Suppressor macrophage treated with lipopolysaccharide for 1 hour (primary cell): Measurements from ENCODE around the gene PHF2.

Experiments used
- DNase-seq, 3 donors: peaks; one replicate each; pipeline ENCODE4 v3.0.0-alpha.2; 2020 to 2022

The PHF2 gene

DNA sequence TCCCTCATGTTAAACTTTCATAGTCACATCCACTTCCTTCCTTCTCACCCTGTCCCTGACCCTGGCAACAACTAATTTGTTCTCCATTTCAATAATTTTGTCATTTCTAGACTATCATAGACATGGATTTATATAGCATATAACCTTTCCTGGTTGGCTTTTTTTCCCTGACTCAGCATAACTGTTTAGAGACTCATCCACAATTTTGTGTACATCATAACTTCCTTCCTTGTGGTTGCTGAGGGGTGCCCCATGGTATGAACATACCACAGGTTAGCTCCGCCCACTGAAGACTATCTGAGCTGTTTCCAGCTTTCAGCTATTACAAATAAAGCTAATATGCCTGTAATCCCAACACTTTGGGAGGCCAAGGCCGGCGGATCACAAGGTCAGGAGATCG is 137.3 kb downstream of the PHF2 start:
- DNase-seq, result no peak

DNA sequence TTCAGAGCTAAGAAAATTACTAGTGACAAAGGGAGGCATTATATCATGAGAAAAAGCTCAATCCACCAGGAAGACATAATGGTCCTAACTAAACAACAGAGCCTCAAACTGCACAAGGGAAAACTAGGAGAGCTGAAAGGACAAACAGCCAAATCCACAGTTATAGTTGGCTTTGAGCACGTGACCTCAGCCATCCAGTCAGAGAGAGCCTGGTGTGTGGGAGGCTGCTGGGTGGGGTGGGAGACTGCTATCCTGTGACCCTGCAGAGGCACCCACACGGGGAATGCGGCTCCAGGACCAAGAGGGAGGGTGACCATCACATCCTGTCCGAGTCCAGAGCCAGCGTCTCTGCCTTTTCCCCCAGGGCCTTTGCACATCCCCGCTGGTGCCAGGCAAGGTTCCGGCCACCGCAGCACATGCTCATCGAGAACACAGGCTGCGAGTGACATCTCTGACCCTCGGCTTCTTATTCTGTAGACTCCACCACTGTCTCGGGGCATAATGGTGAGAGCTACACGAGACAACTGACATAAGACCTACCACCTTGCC is 145.1 kb downstream of the PHF2 start:
- DNase-seq, result peak in 1 of 3 donors; percentile 11

DNA sequence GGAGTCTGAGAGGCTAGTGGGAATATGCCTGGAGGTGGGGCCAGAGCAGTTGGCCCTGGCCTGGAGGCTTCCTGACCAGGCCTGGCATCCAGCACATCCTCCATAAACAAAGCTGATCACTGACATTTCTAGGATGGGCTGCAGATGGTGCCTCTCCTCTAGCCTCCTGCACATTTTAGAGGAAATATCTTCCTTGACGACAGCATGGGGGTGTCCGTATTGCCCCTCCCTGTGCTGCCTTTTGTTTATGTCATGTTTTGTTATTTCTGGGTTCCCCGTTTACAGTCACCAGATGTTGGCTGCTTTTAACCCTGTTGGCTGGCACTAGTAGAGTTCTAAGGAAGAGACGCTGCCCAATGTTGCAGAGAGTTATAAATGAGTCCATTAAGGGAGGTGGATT is 148.5 kb downstream of the PHF2 start:
- peak in 1 of 3 donors; percentile 5 for DNase-seq

DNA sequence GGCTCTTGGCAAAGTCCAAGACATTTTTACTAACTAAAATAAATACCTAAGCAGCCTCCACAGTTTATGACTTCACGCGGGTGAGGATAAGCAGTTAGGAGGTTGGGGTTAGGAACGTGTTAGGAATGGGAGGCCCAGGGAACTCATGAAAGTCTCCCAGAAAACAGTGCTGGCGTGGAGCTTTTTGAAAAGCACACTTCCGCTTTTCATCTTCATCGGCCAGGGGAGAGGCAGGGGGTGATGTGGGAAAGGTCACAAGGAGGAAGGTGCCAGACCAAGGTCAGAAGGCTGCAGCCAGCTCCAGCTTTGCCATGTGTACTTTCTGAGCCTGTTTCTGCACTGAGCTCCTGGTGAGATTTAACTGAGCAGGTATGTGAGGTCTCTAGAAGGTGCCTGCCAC is 149.0 kb downstream of the PHF2 start:
- no peak for DNase-seq

DNA sequence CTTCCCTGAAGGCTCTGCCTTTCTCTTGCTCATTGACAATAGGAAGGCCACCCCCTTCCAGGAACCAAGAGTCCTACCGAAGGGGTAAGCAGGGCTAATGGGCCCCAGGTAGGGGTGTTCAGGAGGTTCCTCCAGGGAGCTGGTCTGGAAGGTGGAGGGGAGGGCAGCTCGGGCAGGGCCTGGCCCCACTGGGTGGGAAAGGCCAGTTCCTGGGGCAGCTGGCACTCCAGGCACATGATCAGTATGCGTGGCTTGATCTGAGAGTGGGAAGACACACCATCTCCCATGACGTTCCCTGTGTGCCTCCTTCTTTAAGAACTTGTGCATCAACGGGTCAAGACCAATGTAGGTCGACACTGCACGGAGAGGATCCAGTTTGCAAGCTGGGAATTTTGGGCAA is 149.8 kb downstream of the PHF2 start:
- DNase-seq, result no peak
